T-cell (primary cell): ENCODE measurements around the gene CCDC102B. TPM values are rescaled to one million over a fixed set of nuclear protein-coding genes. Genes with fewer than 3 reads are reported as not detected.

ENCODE experiments used
- ATAC-seq, 4 experiments: fragments of 200-7000 bp in 3 of 4; fragments of 150-1000 bp in 1 of 4; cut with Tn5 transposase; replicated peaks in 1 of 4; 1 replicate in 3 of 4; 2 replicates in 1 of 4; pipeline ENCODE4 v1.10.0; 2021; ENCODE audit warnings: moderate library complexity in 3 of 4, mild to moderate bottlenecking in 2 of 4, moderate number of reproducible peaks in 1 of 4
- CTCF ChIA-PET, 2 donors: fragments of 300-600 bp; sonication (Branson Sonifier 250); formaldehyde crosslinking; loops; one replicate each; lab custom pipeline; 2022; ENCODE audit warnings: antibody characterized with exemption in 2 of 2; lab: Charles Lee
- POLR2A ChIA-PET, 2 donors: fragments of 300-600 bp; sonication (Branson Sonifier 250); formaldehyde crosslinking; loops; one replicate each; lab custom pipeline; 2022; ENCODE audit warnings: antibody characterized with exemption in 2 of 2; lab: Charles Lee
- DNase-seq, 35 experiments: peaks; one replicate each; pipeline versions ENCODE4 v3.0.0 to v3.0.0-alpha.2; 2013 to 2023
- H3K27ac ChIP-seq: one replicate; pipeline ENCODE4 v1.5.1; 2013; ENCODE audit warnings: low read length
- H3K27me3 ChIP-seq, 2 experiments: replicated peaks in 1 of 2; 1 replicate in 1 of 2; 2 replicates in 1 of 2; pipeline versions ENCODE4 v1.6.1 to v1.7.0; 2013; ENCODE audit warnings: low read length in 1 of 2, mixed read lengths in 1 of 2; ENCODE audit not compliant: control insufficient read depth in 2 of 2, insufficient read depth in 2 of 2; ENCODE audit errors: extremely low read depth in 1 of 2
- H3K36me3 ChIP-seq, 2 donors: 1 replicate in 1 of 2; 2 replicates in 1 of 2; pipeline versions ENCODE4 v1.6.1 to v1.7.0; 2013; ENCODE audit warnings: low read length in 1 of 2; ENCODE audit not compliant: control insufficient read depth in 2 of 2, insufficient read depth in 1 of 2; ENCODE audit errors: extremely low read depth in 1 of 2
- H3K4me1 ChIP-seq, 2 experiments: 1 replicate in 1 of 2; 2 replicates in 1 of 2; pipeline versions ENCODE4 v1.6.1 to v1.7.0; 2013; ENCODE audit warnings: low read length in 2 of 2, mixed read lengths in 1 of 2; ENCODE audit not compliant: insufficient read depth in 2 of 2, control insufficient read depth in 1 of 2; ENCODE audit errors: extremely low read depth in 1 of 2
- H3K4me3 ChIP-seq, 2 donors: 1 replicate in 1 of 2; 2 replicates in 1 of 2; pipeline versions ENCODE4 v1.5.1 to v1.7.0; 2013; ENCODE audit warnings: mild to moderate bottlenecking in 2 of 2, low read length in 1 of 2, moderate library complexity in 1 of 2; ENCODE audit not compliant: control insufficient read depth in 1 of 2; ENCODE audit errors: extremely low read depth in 1 of 2
- H3K9me3 ChIP-seq: 2 replicates; pipeline ENCODE4 v1.7.0; 2013
- H3K27ac Mint-ChIP-seq, 2 donors: one replicate each; pipeline ENCODE4 v1.8.0; 2020 to 2021; ENCODE audit warnings: mild to moderate bottlenecking in 2 of 2, mixed read lengths in 2 of 2
- H3K27me3 Mint-ChIP-seq, 2 donors: one replicate each; pipeline ENCODE4 v1.8.0; 2021 to 2022; ENCODE audit warnings: mixed read lengths in 2 of 2
- H3K36me3 Mint-ChIP-seq: one replicate; pipeline ENCODE4 v1.8.0; 2021; ENCODE audit warnings: mixed read lengths
- H3K4me1 Mint-ChIP-seq, 3 donors: one replicate each; pipeline ENCODE4 v1.8.0; 2020 to 2022; ENCODE audit warnings: mixed read lengths in 3 of 3, mild to moderate bottlenecking in 1 of 3
- H3K4me3 Mint-ChIP-seq, 3 donors: one replicate each; pipeline ENCODE4 v1.8.0; 2020 to 2022; ENCODE audit warnings: mild to moderate bottlenecking in 3 of 3, mixed read lengths in 3 of 3, moderate library complexity in 3 of 3
- H3K9me3 Mint-ChIP-seq, 3 donors: one replicate each; pipeline ENCODE4 v1.8.0; 2020 to 2022; ENCODE audit warnings: mixed read lengths in 3 of 3
- WGBS: methylation state at CpG from one replicate; pipeline ENCODE4 v1.1.5; 2013; ENCODE audit warnings: missing lambda C conversion rate; ENCODE audit not compliant: insufficient coverage; 5-methylcytosine and 5-hydroxymethylcytosine counted together
- total RNA-seq, 35 experiments: library from RNA in 6 of 35; stranded (reverse) in 6 of 35; fragments of 120-200 nt in 1 of 35; gene quantifications; one replicate each; pipeline versions ENCODE4 v1.2.1 to v1.2.4 and lab custom pipeline; 2013 to 2026

Gene CCDC102B
- total RNA-seq (1 to 10 TPM; 4.4 to 7.0 (median 6.1) TPM), total RNA-seq (lab: John Stamatoyannopoulos, UW) (0.63 to 7.4 (median 3.0) reads per million in 29 experiments)
- total RNA-seq (2013), result 6.9 TPM

GRCh38 chr18:68797871-68798270, at the start of gene CCDC102B:
TSS of gene CCDC102B (plus strand) at chr18:68798080. CDS start at chr18:68836764, 38,684 bp downstream.
- Mint-ChIP-seq H3K27ac (no peak within 1 kb of the TSS), H3K4me1 (no peaks in the 10 kb centered on the region), H3K36me3 (no peaks in the 10 kb centered on the region), H3K27me3 (no peaks in the 10 kb centered on the region), H3K4me3 (no peak within 1 kb of the TSS), H3K9me3 (no peaks in the 10 kb centered on the region)
- no peaks in the 10 kb centered on the region for H3K9me3 ChIP-seq
- no peaks in the 10 kb centered on the region for H3K4me1 ChIP-seq
- ATAC-seq (no peak), DNase-seq (no peak)
- ChIA-PET CTCF (interaction anchor here in 1 of 2 donors (0.7 kb wide), 1 partner anchor 1756 kb away, joined by 3 read pairs; no protein-coding TSS in a partner anchor), POLR2A (no interaction called here)
- no peak within 1 kb of the TSS for H3K27ac ChIP-seq
- WGBS, result 89% methylated on average over 1 of the region's 1 CpG
- H3K4me3 ChIP-seq, result no peak within 1 kb of the TSS
- no peaks in the 10 kb centered on the region for H3K27me3 ChIP-seq
- H3K36me3 ChIP-seq, result no peaks in the 10 kb centered on the region

- Histone ChIP-seq H3K4me3 (no peak overlapping the region), H3K27me3 (no peaks in the 10 kb centered on the region), H3K27ac (no peak overlapping the region), H3K4me1 (no peaks in the 10 kb centered on the region), H3K9me3 (no peaks in the 10 kb centered on the region), H3K36me3 (no peaks in the 10 kb centered on the region)
- no peak for ATAC-seq
- ChIA-PET POLR2A (no interaction called here), CTCF (no interaction called here)
- no peak for DNase-seq
- Mint-ChIP-seq H3K27ac (no peak overlapping the region), H3K27me3 (no peaks in the 10 kb centered on the region), H3K4me1 (no peaks in the 10 kb centered on the region), H3K36me3 (peaks cover 7% of the 10 kb centered on the region), H3K4me3 (no peak overlapping the region), H3K9me3 (peaks cover 10 to 14% (median 12%) of the 10 kb centered on the region in 3 donors)
- no CpG with 5 or more reads among the region's 1 CpG for WGBS
Measured at GRCh38 chr18:68757126-68757525, 40.8 kb upstream of the CCDC102B start.

GRCh38 chr18:68759308-68759707, 38.6 kb upstream of the CCDC102B start:
- no peak for ATAC-seq
- peaks cover under 1% of the 10 kb centered on the region for H3K36me3 Mint-ChIP-seq
- peaks cover 0 to 4% of the 10 kb centered on the region in 2 donors for H3K27me3 Mint-ChIP-seq
- no peak overlapping the region for H3K27ac ChIP-seq
- ChIA-PET CTCF (interaction anchor here in 1 of 2 donors (0.7 kb wide), 1 partner anchor 661 kb away, joined by 3 read pairs; no protein-coding TSS in a partner anchor), POLR2A (interaction anchor here in 1 of 2 donors (0.6 kb wide), 1 partner anchor 35 kb away, joined by 4 read pairs; no protein-coding TSS in a partner anchor)
- WGBS, result no CpG with 5 or more reads among the region's 2 CpGs
- no peaks in the 10 kb centered on the region for H3K27me3 ChIP-seq
- H3K4me3 ChIP-seq, result no peak overlapping the region
- no peaks in the 10 kb centered on the region for H3K4me1 Mint-ChIP-seq
- no peak overlapping the region for H3K27ac Mint-ChIP-seq
- no peak for DNase-seq
- H3K9me3 Mint-ChIP-seq, result peaks cover 10 to 14% (median 12%) of the 10 kb centered on the region in 3 donors
- no peaks in the 10 kb centered on the region for H3K36me3 ChIP-seq
- no peaks in the 10 kb centered on the region for H3K4me1 ChIP-seq
- no peaks in the 10 kb centered on the region for H3K9me3 ChIP-seq
- H3K4me3 Mint-ChIP-seq, result no peak overlapping the region

- Mint-ChIP-seq H3K9me3 (peaks cover 10 to 14% (median 12%) of the 10 kb centered on the region in 3 donors), H3K4me1 (no peaks in the 10 kb centered on the region), H3K27me3 (peaks cover 0 to 4% of the 10 kb centered on the region in 2 donors), H3K27ac (no peak overlapping the region), H3K4me3 (no peak overlapping the region), H3K36me3 (no peaks in the 10 kb centered on the region)
- no peak overlapping the region for H3K27ac ChIP-seq
- ChIA-PET POLR2A (no interaction called here), CTCF (no interaction called here)
- no peak for DNase-seq
- H3K27me3 ChIP-seq, result no peaks in the 10 kb centered on the region
- no peaks in the 10 kb centered on the region for H3K4me1 ChIP-seq
- no peak for ATAC-seq
- H3K36me3 ChIP-seq, result no peaks in the 10 kb centered on the region
- no CpG with 5 or more reads among the region's 2 CpGs for WGBS
- no peaks in the 10 kb centered on the region for H3K9me3 ChIP-seq
- no peak overlapping the region for H3K4me3 ChIP-seq
Measured at GRCh38 chr18:68763083-68763482, 34.8 kb upstream of the CCDC102B start.

- WGBS, result 88% methylated on average over 1 of the region's 2 CpGs
- H3K4me3 ChIP-seq, result no peak overlapping the region
- H3K27ac Mint-ChIP-seq, result no peak overlapping the region
Measured at GRCh38 chr18:68764016-68764415, 33.9 kb upstream of the CCDC102B start.

GRCh38 chr18:68766433-68766832, 31.4 kb upstream of the CCDC102B start:
- ChIA-PET CTCF (no interaction called here), POLR2A (no interaction called here)
- WGBS, result 80% methylated on average over 1 of the region's 2 CpGs
- ATAC-seq (no peak), DNase-seq (no peak)
- Histone ChIP-seq H3K27ac (no peak overlapping the region), H3K4me1 (no peaks in the 10 kb centered on the region), H3K4me3 (no peak overlapping the region), H3K9me3 (no peaks in the 10 kb centered on the region), H3K36me3 (no peaks in the 10 kb centered on the region), H3K27me3 (no peaks in the 10 kb centered on the region)
- peaks cover 0 to 4% of the 10 kb centered on the region in 2 donors for H3K27me3 Mint-ChIP-seq
- peaks cover 0 to 6% (median 0%) of the 10 kb centered on the region in 3 donors for H3K9me3 Mint-ChIP-seq
- H3K4me3 Mint-ChIP-seq, result no peak overlapping the region
- no peaks in the 10 kb centered on the region for H3K36me3 Mint-ChIP-seq
- no peak overlapping the region for H3K27ac Mint-ChIP-seq
- no peaks in the 10 kb centered on the region for H3K4me1 Mint-ChIP-seq

More at GRCh38 chr18:68764016-68764415, 33.9 kb upstream of the CCDC102B start:
- Histone ChIP-seq H3K27ac (no peak overlapping the region), H3K36me3 (no peaks in the 10 kb centered on the region), H3K9me3 (no peaks in the 10 kb centered on the region), H3K27me3 (no peaks in the 10 kb centered on the region), H3K4me1 (no peaks in the 10 kb centered on the region)
- CTCF ChIA-PET, result no interaction called here
- ATAC-seq (no peak), DNase-seq (no peak)
- Mint-ChIP-seq H3K36me3 (no peaks in the 10 kb centered on the region), H3K9me3 (peaks cover 4 to 7% (median 5%) of the 10 kb centered on the region in 3 donors), H3K4me3 (no peak overlapping the region), H3K27me3 (peaks cover 0 to 4% of the 10 kb centered on the region in 2 donors), H3K4me1 (no peaks in the 10 kb centered on the region)
- POLR2A ChIA-PET, result no interaction called here
